ENCODE results near the gene FNDC3B.
A peak's percentile ranks its signal among the peaks of the same experiment; 100 is the strongest.

The FNDC3B gene

GRCh38 chr3:172296975-172297332 is 257.6 kb downstream of the FNDC3B start:
- DNase-seq, result no peak

- DNase-seq, result no peak
Observed at GRCh38 chr3:172298247-172298646, 258.9 kb downstream of the FNDC3B start.

GRCh38 chr3:172300187-172300586 is 260.8 kb downstream of the FNDC3B start:
- DNase-seq, result no peak

GRCh38 chr3:172300862-172301261 is 261.5 kb downstream of the FNDC3B start:
- DNase-seq, result no peak

GRCh38 chr3:172302203-172302602 is 262.8 kb downstream of the FNDC3B start:
- DNase-seq, result no peak

GRCh38 chr3:172303181-172303580 is 263.8 kb downstream of the FNDC3B start:
- DNase-seq, result no peak

- DNase-seq, result no peak
Observed at GRCh38 chr3:172303941-172304558, 264.7 kb downstream of the FNDC3B start.

- DNase-seq, result no peak
Observed at GRCh38 chr3:172305552-172305951, 266.2 kb downstream of the FNDC3B start.

- no peak for DNase-seq
Observed at GRCh38 chr3:172305974-172306373, 266.6 kb downstream of the FNDC3B start.

GRCh38 chr3:172307141-172307560 is 267.8 kb downstream of the FNDC3B start:
- no peak for DNase-seq

- DNase-seq, result no peak
Observed at GRCh38 chr3:172309059-172309458, 269.7 kb downstream of the FNDC3B start.

GRCh38 chr3:172309741-172310427 is 270.5 kb downstream of the FNDC3B start:
- no peak for DNase-seq

- DNase-seq, result no peak
Observed at GRCh38 chr3:172310428-172310760, 271.0 kb downstream of the FNDC3B start.

GRCh38 chr3:172311217-172311616 is 271.8 kb downstream of the FNDC3B start:
- no peak for DNase-seq

GRCh38 chr3:172312001-172312400 is 272.6 kb downstream of the FNDC3B start:
- no peak for DNase-seq

- DNase-seq, result no peak
Observed at GRCh38 chr3:172312711-172313110, 273.3 kb downstream of the FNDC3B start.

GRCh38 chr3:172313671-172314070 is 274.3 kb downstream of the FNDC3B start:
- peak; percentile 96 for DNase-seq

- peak; percentile 37 for DNase-seq
Observed at GRCh38 chr3:172314591-172315160, 275.3 kb downstream of the FNDC3B start.

GRCh38 chr3:172315401-172316091 is 276.2 kb downstream of the FNDC3B start:
- no peak for DNase-seq

- DNase-seq, result no peak
Observed at GRCh38 chr3:172316758-172317157, 277.4 kb downstream of the FNDC3B start.

- peak; percentile 23 for DNase-seq
Observed at GRCh38 chr3:172317481-172317880, 278.1 kb downstream of the FNDC3B start.

GRCh38 chr3:172317984-172318383 is 278.6 kb downstream of the FNDC3B start:
- peak; percentile 79 for DNase-seq

GRCh38 chr3:172319595-172319994 is 280.2 kb downstream of the FNDC3B start:
- no peak for DNase-seq

- DNase-seq, result no peak
Observed at GRCh38 chr3:172320468-172320867, 281.1 kb downstream of the FNDC3B start.

Measured in NCI-H2171 treated with DMSO at 0.1 percent for 48 hours (cell line).